Astrocyte (in vitro differentiated cells and primary cell): ENCODE data around the gene TEPSIN. TPM values are rescaled to one million over a fixed set of nuclear protein-coding genes. Genes with fewer than 3 reads are reported as not detected.

Experiments
- DNase-seq: peaks from one replicate; pipeline ENCODE4 v3.0.0-alpha.2; 2010; ENCODE audit warnings: low read depth
- FAIRE-seq: peaks from 2 replicates; lab custom pipeline; 2011; peaks lifted over from hg19 to GRCh38; lab: Jason Lieb, UNC
- H2AFZ ChIP-seq: 2 replicates; pipeline ENCODE4 v1.6.0; 2012; ENCODE audit warnings: low read depth, low read length, inconsistent platforms
- H3K27ac ChIP-seq: 2 replicates; pipeline ENCODE4 v1.5.1; 2011; ENCODE audit warnings: low read depth, low read length, inconsistent platforms
- H3K27me3 ChIP-seq: 2 replicates; pipeline ENCODE4 v1.6.0; 2011; ENCODE audit warnings: low read length, inconsistent platforms; ENCODE audit not compliant: insufficient read depth
- H3K36me3 ChIP-seq: 2 replicates; pipeline ENCODE4 v1.5.1; 2011; ENCODE audit warnings: low read length, inconsistent platforms; ENCODE audit not compliant: insufficient read depth
- H3K4me1 ChIP-seq: 2 replicates; pipeline ENCODE4 v1.5.1; 2011; ENCODE audit warnings: low read length, inconsistent platforms; ENCODE audit not compliant: insufficient read depth
- H3K4me2 ChIP-seq: 2 replicates; pipeline ENCODE4 v1.6.0; 2012; ENCODE audit warnings: low read length, inconsistent platforms
- H3K4me3 ChIP-seq: 2 replicates; pipeline ENCODE4 v1.5.1; 2011; ENCODE audit warnings: low read depth, mild to moderate bottlenecking, low read length, inconsistent platforms; ENCODE audit not compliant: insufficient read depth
- H3K79me2 ChIP-seq: 2 replicates; pipeline ENCODE4 v1.6.0; 2012; ENCODE audit warnings: mild to moderate bottlenecking, low read length, inconsistent platforms; ENCODE audit not compliant: insufficient read depth
- H3K9ac ChIP-seq: 2 replicates; pipeline ENCODE4 v1.6.0; 2012; ENCODE audit warnings: mild to moderate bottlenecking, low read length, inconsistent platforms
- H3K9me3 ChIP-seq: 2 replicates; pipeline ENCODE4 v1.5.1; 2012; ENCODE audit warnings: low read depth, mild to moderate bottlenecking, low read length, inconsistent platforms; ENCODE audit not compliant: insufficient read depth
- H4K20me1 ChIP-seq: 2 replicates; pipeline ENCODE4 v1.6.0; 2012; ENCODE audit warnings: low read length, inconsistent platforms; ENCODE audit not compliant: insufficient read depth
- H3K27ac Mint-ChIP-seq: one replicate; pipeline ENCODE4 v1.8.0; 2021; ENCODE audit warnings: mild to moderate bottlenecking, mixed read lengths; ENCODE audit not compliant: unreplicated experiment
- H3K27me3 Mint-ChIP-seq: one replicate; pipeline ENCODE4 v1.8.0; 2021; ENCODE audit warnings: low read depth, mixed read lengths; ENCODE audit not compliant: unreplicated experiment
- H3K36me3 Mint-ChIP-seq: one replicate; pipeline ENCODE4 v1.8.0; 2021; ENCODE audit warnings: low read depth, mixed read lengths; ENCODE audit not compliant: unreplicated experiment
- H3K4me1 Mint-ChIP-seq: one replicate; pipeline ENCODE4 v1.8.0; 2021; ENCODE audit warnings: low read depth, mixed read lengths; ENCODE audit not compliant: unreplicated experiment
- H3K4me3 Mint-ChIP-seq: one replicate; pipeline ENCODE4 v1.8.0; 2021; ENCODE audit warnings: mild to moderate bottlenecking, moderate library complexity, mixed read lengths; ENCODE audit not compliant: unreplicated experiment
- H3K9me3 Mint-ChIP-seq: one replicate; pipeline ENCODE4 v1.8.0; 2021; ENCODE audit warnings: mild to moderate bottlenecking, mixed read lengths; ENCODE audit not compliant: unreplicated experiment
- CTCF ChIP-seq: IDR thresholded peaks from 2 replicates; pipeline ENCODE4 v1.5.1; 2011; ENCODE audit warnings: low read depth, mild to moderate bottlenecking, inconsistent platforms, low read length, moderate library complexity; ENCODE audit not compliant: insufficient read depth
- EZH2 ChIP-seq: IDR thresholded peaks from 2 replicates; pipeline ENCODE4 v1.6.1; 2012; ENCODE audit warnings: mild to moderate bottlenecking, low read length, inconsistent platforms; ENCODE audit not compliant: insufficient read depth
- total RNA-seq: library from RNA; stranded (reverse); gene quantifications from 2 replicates; pipeline ENCODE4 v1.2.1, GENCODE V29; 2021

TEPSIN gene
- total RNA-seq, 1 donor from 2014 or later = 26.4 TPM

GRCh38 chr17:81182596-81182995 is 56.3 kb downstream of the TEPSIN start:
- no peaks in the 10 kb centered on the region for H3K4me1 Mint-ChIP-seq
- H3K27me3 ChIP-seq = peaks cover 3% of the 10 kb centered on the region
- H3K27ac ChIP-seq = no peak overlapping the region
- FAIRE-seq (no peak), DNase-seq (no peak)
- H3K27me3 Mint-ChIP-seq = peaks cover 12% of the 10 kb centered on the region
- no peaks in the 10 kb centered on the region for H3K9me3 ChIP-seq
- H3K27ac Mint-ChIP-seq = no peak overlapping the region
- no peaks in the 10 kb centered on the region for H3K79me2 ChIP-seq
- H3K4me2 ChIP-seq = no peak overlapping the region
- H3K4me3 Mint-ChIP-seq = no peak overlapping the region
- TF ChIP-seq EZH2 = no peak
- TF ChIP-seq CTCF = no peak
- no peak overlapping the region for H3K4me3 ChIP-seq
- no peaks in the 10 kb centered on the region for H3K9me3 Mint-ChIP-seq
- H4K20me1 ChIP-seq = no peaks in the 10 kb centered on the region
- H3K4me1 ChIP-seq = no peaks in the 10 kb centered on the region
- no peaks in the 10 kb centered on the region for H3K36me3 ChIP-seq
- no peak overlapping the region for H2AFZ ChIP-seq
- H3K9ac ChIP-seq = no peak overlapping the region
- H3K36me3 Mint-ChIP-seq = no peaks in the 10 kb centered on the region

- Histone ChIP-seq H2AFZ (no peak overlapping the region), H3K9me3 (no peaks in the 10 kb centered on the region), H3K4me1 (no peaks in the 10 kb centered on the region), H3K27ac (no peak overlapping the region), H3K79me2 (no peaks in the 10 kb centered on the region), H4K20me1 (no peaks in the 10 kb centered on the region), H3K9ac (no peak overlapping the region), H3K27me3 (peaks cover 3% of the 10 kb centered on the region), H3K36me3 (no peaks in the 10 kb centered on the region), H3K4me2 (no peak overlapping the region), H3K4me3 (no peak overlapping the region)
- H3K4me3 Mint-ChIP-seq = no peak overlapping the region
- no peak for TF ChIP-seq CTCF
- TF ChIP-seq EZH2 = no peak
- no peaks in the 10 kb centered on the region for H3K36me3 Mint-ChIP-seq
- DNase-seq (no peak), FAIRE-seq (no peak)
- H3K9me3 Mint-ChIP-seq = no peaks in the 10 kb centered on the region
- no peaks in the 10 kb centered on the region for H3K4me1 Mint-ChIP-seq
- no peak overlapping the region for H3K27ac Mint-ChIP-seq
- H3K27me3 Mint-ChIP-seq = peaks cover 12% of the 10 kb centered on the region
Measured at GRCh38 chr17:81181811-81182185, 57.1 kb downstream of the TEPSIN start.

GRCh38 chr17:81180836-81181810 is 57.7 kb downstream of the TEPSIN start:
- Histone ChIP-seq H3K27me3 (peaks cover 3% of the 10 kb centered on the region), H3K9me3 (no peaks in the 10 kb centered on the region), H3K4me1 (no peaks in the 10 kb centered on the region), H3K27ac (no peak overlapping the region), H3K4me2 (no peak overlapping the region), H3K9ac (no peak overlapping the region), H3K36me3 (no peaks in the 10 kb centered on the region), H3K79me2 (no peaks in the 10 kb centered on the region), H3K4me3 (no peak overlapping the region), H2AFZ (no peak overlapping the region), H4K20me1 (no peaks in the 10 kb centered on the region)
- Mint-ChIP-seq H3K4me3 (no peak overlapping the region), H3K4me1 (no peaks in the 10 kb centered on the region), H3K27me3 (peaks cover 12% of the 10 kb centered on the region), H3K36me3 (no peaks in the 10 kb centered on the region), H3K9me3 (no peaks in the 10 kb centered on the region), H3K27ac (no peak overlapping the region)
- no peak for TF ChIP-seq CTCF
- DNase-seq = no peak
- no peak for FAIRE-seq
